Activated CD4-positive, alpha-beta T cell treated with anti-CD3 and anti-CD28 coated beads, Interleukin-2, amount 10 ng/mL, durations not matched to agents 7 days and 5 days (primary cell): ENCODE measurements around the gene ARMC3. TPM values are rescaled to one million over a fixed set of nuclear protein-coding genes. Genes with fewer than 3 reads are reported as not detected.

ENCODE experiments used
- CTCF ChIA-PET: fragments of 350-600 bp; sonication (Branson Sonifier 250); formaldehyde crosslinking; loops from one replicate; lab custom pipeline; 2021; ENCODE audit warnings: antibody characterized with exemption; lab: Charles Lee
- POLR2A ChIA-PET: fragments of 350-600 bp; sonication (Branson Sonifier 250); formaldehyde crosslinking; loops from one replicate; lab custom pipeline; 2021; ENCODE audit warnings: antibody characterized with exemption; lab: Charles Lee
- DNase-seq: peaks from one replicate; pipeline ENCODE4 v3.0.0-alpha.2; 2020
- H3K27ac Mint-ChIP-seq: one replicate; pipeline ENCODE4 v1.8.0; 2021; ENCODE audit warnings: mild to moderate bottlenecking, moderate library complexity, mixed read lengths
- H3K27me3 Mint-ChIP-seq: one replicate; pipeline ENCODE4 v1.8.0; 2021; ENCODE audit warnings: mixed read lengths
- H3K36me3 Mint-ChIP-seq: one replicate; pipeline ENCODE4 v1.8.0; 2021; ENCODE audit warnings: low read depth, mixed read lengths
- H3K4me1 Mint-ChIP-seq: one replicate; pipeline ENCODE4 v1.8.0; 2021; ENCODE audit warnings: mixed read lengths
- H3K4me3 Mint-ChIP-seq: one replicate; pipeline ENCODE4 v1.8.0; 2021; ENCODE audit warnings: mild to moderate bottlenecking, moderate library complexity, mixed read lengths
- H3K9me3 Mint-ChIP-seq: one replicate; pipeline ENCODE4 v1.8.0; 2021; ENCODE audit warnings: mixed read lengths
- total RNA-seq, 2 experiments: library from RNA; stranded (reverse); gene quantifications; one replicate each; pipeline ENCODE4 v1.2.3, GENCODE V29; 2021

Gene ARMC3
- total RNA-seq, 2 experiments from 2014 or later: not detected

- H3K27me3 Mint-ChIP-seq: peaks cover 43% of the 10 kb centered on the region
- no peaks in the 10 kb centered on the region for H3K4me1 Mint-ChIP-seq
- CTCF ChIA-PET: interaction anchor here (1.0 kb wide), 1 partner anchor 33 kb away, joined by 3 read pairs; no protein-coding TSS in a partner anchor
- peaks cover 3% of the 10 kb centered on the region for H3K9me3 Mint-ChIP-seq
- no peak overlapping the region for H3K4me3 Mint-ChIP-seq
- H3K36me3 Mint-ChIP-seq: no peaks in the 10 kb centered on the region
- POLR2A ChIA-PET: no interaction called here
- H3K27ac Mint-ChIP-seq: no peak overlapping the region
- no peak for DNase-seq
Measured at GRCh38 chr10:23081221-23081750, 153.4 kb downstream of the ARMC3 start.

- no peaks in the 10 kb centered on the region for H3K36me3 Mint-ChIP-seq
- H3K27ac Mint-ChIP-seq: no peak overlapping the region
- H3K9me3 Mint-ChIP-seq: peaks cover 3% of the 10 kb centered on the region
- H3K4me3 Mint-ChIP-seq: no peak overlapping the region
- CTCF ChIA-PET: no interaction called here
- H3K27me3 Mint-ChIP-seq: peaks cover 45% of the 10 kb centered on the region
- no peaks in the 10 kb centered on the region for H3K4me1 Mint-ChIP-seq
- no peak for DNase-seq
- POLR2A ChIA-PET: no interaction called here
Measured at GRCh38 chr10:23081891-23082290, 154.0 kb downstream of the ARMC3 start.

Other genes with a start within 250 kb of the ARMC3 start
- gene PIP4K2A, start 213.5 kb upstream of the ARMC3 start, total RNA-seq: 100 to 1,000 TPM; 161 to 163 TPM
- 1 to 10 TPM; 6.5 to 9.2 TPM for gene MSRB2, start 167.5 kb downstream of the ARMC3 start, total RNA-seq